NCI-H524 treated with DMSO at 0.1 percent for 48 hours (cell line): ENCODE data around the gene SUB1.
"Not testable (repeated sequence)": the region's sequence is repeated elsewhere in the genome, so short reads cannot be mapped to it uniquely, and the experiment has no call there.

ENCODE experiments used
- DNase-seq: peaks from one replicate; lab custom pipeline; 2025; lab: John Stamatoyannopoulos, UW

The SUB1 gene

GRCh38 chr5:32600054-32600622, 14.8 kb downstream of the SUB1 start:
- DNase-seq, result no peak

- no peak for DNase-seq
Observed at GRCh38 chr5:32601623-32602295, 16.4 kb downstream of the SUB1 start.

GRCh38 chr5:32602906-32603305, 17.5 kb downstream of the SUB1 start:
- DNase-seq, result no peak

- no peak for DNase-seq
Observed at GRCh38 chr5:32604800-32605765, 19.7 kb downstream of the SUB1 start.

- no peak for DNase-seq
Observed at GRCh38 chr5:32605766-32606152, 20.4 kb downstream of the SUB1 start.

- no peak for DNase-seq
Observed at GRCh38 chr5:32612134-32612888, 27.0 kb downstream of the SUB1 start.

GRCh38 chr5:32613050-32613672, 27.8 kb downstream of the SUB1 start:
- no peak for DNase-seq

GRCh38 chr5:32615236-32615635, 29.9 kb downstream of the SUB1 start:
- no peak for DNase-seq

- no peak for DNase-seq
Observed at GRCh38 chr5:32618962-32619361, 33.6 kb downstream of the SUB1 start.

GRCh38 chr5:32621256-32621655, 35.9 kb downstream of the SUB1 start:
- DNase-seq, result no peak

GRCh38 chr5:32625106-32625505, 39.7 kb downstream of the SUB1 start:
- no peak for DNase-seq

GRCh38 chr5:32625547-32625946, 40.2 kb downstream of the SUB1 start:
- DNase-seq, result no peak

- DNase-seq, result no peak
Observed at GRCh38 chr5:32627219-32627870, 42.0 kb downstream of the SUB1 start.

- DNase-seq, result no peak
Observed at GRCh38 chr5:32628049-32628844, 42.9 kb downstream of the SUB1 start.

- no peak for DNase-seq
Observed at GRCh38 chr5:32630867-32631491, 45.6 kb downstream of the SUB1 start.

GRCh38 chr5:32633017-32633416, 47.7 kb downstream of the SUB1 start:
- not testable (repeated sequence) for DNase-seq

- DNase-seq, result no peak
Observed at GRCh38 chr5:32638309-32638708, 53.0 kb downstream of the SUB1 start.

- no peak for DNase-seq
Observed at GRCh38 chr5:32639943-32640342, 54.6 kb downstream of the SUB1 start.

GRCh38 chr5:32642276-32643002, 57.1 kb downstream of the SUB1 start:
- DNase-seq, result no peak
